Testis (tissue), 2 donors: ENCODE results near the gene TPSB2.

Experiments
- CTCF ChIP-seq, 3 experiments: fragments of 450-650 bp in 2 of 3; fragments of 200-600 bp in 1 of 3; sonication (generic) in 1 of 3; IDR thresholded peaks; one replicate each; pipeline ENCODE4 v1.5.1; 2016 to 2019; ENCODE audit warnings: antibody characterized with exemption in 3 of 3, mild to moderate bottlenecking in 2 of 3, moderate library complexity in 1 of 3
- POLR2A ChIP-seq: fragments of 450-650 bp; IDR thresholded peaks from one replicate; pipeline ENCODE4 v1.6.1; 2017; ENCODE audit warnings: antibody characterized with exemption, mild to moderate bottlenecking, moderate library complexity

- TF ChIP-seq CTCF (IDR thresholded peaks at IDR 0.05) (no peak), POLR2A (no peak)
Measured at GRCh38 chr16:1265826-1266225, 35.8 kb upstream of the TPSB2 start.
